ENCODE data around the gene TBATA. TPM values are rescaled to one million over a fixed set of nuclear protein-coding genes. Genes with fewer than 3 reads are reported as not detected.

TBATA gene
- polyA plus RNA-seq, 1 of the 3 experiments (the other 2 are of a cell fraction), result not detected

DNA sequence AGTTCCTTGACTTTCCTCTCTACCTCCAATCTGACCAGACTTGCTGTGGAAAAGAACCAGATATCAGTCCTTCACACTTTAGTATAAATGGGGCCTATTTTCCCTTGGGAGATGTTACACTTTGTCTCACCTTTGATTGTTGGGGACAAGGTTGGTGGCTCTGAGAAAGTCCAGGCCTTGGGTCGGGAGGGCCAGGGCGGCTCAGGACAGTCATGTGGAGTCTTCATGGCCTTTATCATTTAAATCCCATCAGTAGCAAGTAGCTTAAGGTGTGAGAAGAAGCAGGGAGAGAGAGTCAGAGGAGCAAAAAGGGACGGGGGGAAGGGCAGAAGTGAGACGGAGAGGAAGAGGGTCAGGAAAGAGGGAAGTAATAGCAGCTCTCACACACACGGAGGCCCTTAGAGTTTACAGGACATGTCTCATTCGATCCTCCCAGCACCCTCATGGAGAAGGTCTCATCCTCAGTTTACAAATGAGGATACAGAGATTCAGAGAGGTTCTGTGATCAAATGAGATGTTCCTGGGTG, 40.5 kb downstream of the TBATA start:
- DNase-seq, result no peak
- peaks cover 0 to 4% of the 10 kb centered on the region in 2 experiments; a peak in 1 of 4 replicates for H3K4me1 ChIP-seq (ENCODE audit: control insufficient read depth in 1 of 2, insufficient read depth in 2 of 2, low read depth in 1 of 2, low read length in 1 of 2)
- no peak for TF ChIP-seq TAF1 (IDR thresholded peaks at IDR 0.05; ENCODE audit: borderline replicate concordance, low read depth, low read length)
- TF ChIP-seq, protein P1, sequence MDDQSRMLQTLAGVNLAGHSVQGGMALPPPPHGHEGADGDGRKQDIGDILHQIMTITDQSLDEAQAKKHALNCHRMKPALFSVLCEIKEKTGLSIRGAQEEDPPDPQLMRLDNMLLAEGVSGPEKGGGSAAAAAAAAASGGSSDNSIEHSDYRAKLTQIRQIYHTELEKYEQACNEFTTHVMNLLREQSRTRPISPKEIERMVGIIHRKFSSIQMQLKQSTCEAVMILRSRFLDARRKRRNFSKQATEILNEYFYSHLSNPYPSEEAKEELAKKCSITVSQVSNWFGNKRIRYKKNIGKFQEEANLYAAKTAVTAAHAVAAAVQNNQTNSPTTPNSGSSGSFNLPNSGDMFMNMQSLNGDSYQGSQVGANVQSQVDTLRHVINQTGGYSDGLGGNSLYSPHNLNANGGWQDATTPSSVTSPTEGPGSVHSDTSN (IDR thresholded peaks at IDR 0.05), result no peak

GRCh38 chr10:70743879-70744278, 41.3 kb downstream of the TBATA start:
- Histone ChIP-seq H4K20me1 (ENCODE audit: insufficient read depth) (no peaks in the 10 kb centered on the region), H3K36me3 (replicated peaks in 1 of 2; ENCODE audit: control insufficient read depth in 1 of 2, insufficient read depth in 2 of 2, low read length in 1 of 2) (no peaks in the 10 kb centered on the region), H3K27me3 (ENCODE audit: insufficient read depth) (no peaks in the 10 kb centered on the region), H3K4me1 (ENCODE audit: control insufficient read depth in 1 of 2, insufficient read depth in 2 of 2, low read depth in 1 of 2, low read length in 1 of 2) (peaks cover 0 to 4% of the 10 kb centered on the region in 2 experiments; a peak in 1 of 4 replicates), H3K4me2 (no peak overlapping the region), H3K27ac (ENCODE audit: low read depth in 2 of 2, low read length in 1 of 2) (no peak overlapping the region), H3F3A (replicated peaks; ENCODE audit: insufficient read depth) (no peaks in the 10 kb centered on the region), H3K9me2 (no peaks in the 10 kb centered on the region), H2AFZ (ENCODE audit: low read depth) (no peak overlapping the region), H3K4me3 (ENCODE audit: low read depth in 2 of 2, low read length in 1 of 2) (no peak overlapping the region), H3K9ac (no peak overlapping the region), H3K79me2 (ENCODE audit: insufficient read depth) (no peaks in the 10 kb centered on the region), H3K9me3 (no peaks in the 10 kb centered on the region)
- CTCF ChIA-PET, result interaction anchor here (0.9 to 2.5 kb wide), 3 partner anchors 15 to 193 kb away, joined by 3 to 13 read pairs (median 5); no protein-coding TSS in a partner anchor
- no peak for DNase-seq
- POLR2A ChIA-PET, result no interaction called here
- 90% methylated on average over 8 of the region's 13 CpGs for WGBS (ENCODE audit: low lambda C conversion rate)
- TF ChIP-seq JUND (IDR thresholded peaks at IDR 0.05), result no peak
- no peak for TF ChIP-seq RCOR1 (IDR thresholded peaks at IDR 0.05; ENCODE audit: low read length)
- no peak for TF ChIP-seq MEF2A (IDR thresholded peaks at IDR 0.05; ENCODE audit: borderline replicate concordance, low read depth)
- TF ChIP-seq, protein P2, sequence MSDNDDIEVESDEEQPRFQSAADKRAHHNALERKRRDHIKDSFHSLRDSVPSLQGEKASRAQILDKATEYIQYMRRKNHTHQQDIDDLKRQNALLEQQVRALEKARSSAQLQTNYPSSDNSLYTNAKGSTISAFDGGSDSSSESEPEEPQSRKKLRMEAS (IDR thresholded peaks at IDR 0.05; ENCODE audit: low read depth), result no peak
- no peak for TF ChIP-seq EP300 (IDR thresholded peaks at IDR 0.05; ENCODE audit: borderline replicate concordance in 1 of 2, low read depth in 1 of 2, low read length in 1 of 2)

More for the DNA sequence above, 40.5 kb downstream of the TBATA start:
- Histone ChIP-seq H3K36me3 (replicated peaks in 1 of 2; ENCODE audit: control insufficient read depth in 1 of 2, insufficient read depth in 2 of 2, low read length in 1 of 2) (no peaks in the 10 kb centered on the region), H3K27me3 (ENCODE audit: insufficient read depth) (no peaks in the 10 kb centered on the region), H3K4me3 (ENCODE audit: low read depth in 2 of 2, low read length in 1 of 2) (no peak overlapping the region), H4K20me1 (ENCODE audit: insufficient read depth) (no peaks in the 10 kb centered on the region), H3K4me2 (no peak overlapping the region), H3K9me3 (no peaks in the 10 kb centered on the region), H3K9ac (no peak overlapping the region), H3K9me2 (no peaks in the 10 kb centered on the region), H2AFZ (ENCODE audit: low read depth) (no peak overlapping the region), H3F3A (replicated peaks; ENCODE audit: insufficient read depth) (no peaks in the 10 kb centered on the region), H3K27ac (ENCODE audit: low read depth in 2 of 2, low read length in 1 of 2) (no peak overlapping the region), H3K79me2 (ENCODE audit: insufficient read depth) (no peaks in the 10 kb centered on the region)
- POLR2A ChIA-PET, result no interaction called here
- 64% methylated on average over 6 of the region's 6 CpGs for WGBS (ENCODE audit: low lambda C conversion rate)
- CTCF ChIA-PET, result interaction anchor here (1.1 to 1.6 kb wide), 2 partner anchors 14 to 195 kb away, joined by 3 to 4 read pairs; no protein-coding TSS in a partner anchor

GRCh38 chr10:70743430-70743788, 41.8 kb downstream of the TBATA start:
- Histone ChIP-seq H2AFZ (ENCODE audit: low read depth) (no peak overlapping the region), H3K9ac (no peak overlapping the region), H3K9me2 (no peaks in the 10 kb centered on the region), H3K36me3 (replicated peaks in 1 of 2; ENCODE audit: control insufficient read depth in 1 of 2, insufficient read depth in 2 of 2, low read length in 1 of 2) (no peaks in the 10 kb centered on the region), H3K27ac (ENCODE audit: low read depth in 2 of 2, low read length in 1 of 2) (no peak overlapping the region), H3K4me2 (no peak overlapping the region), H3K4me3 (ENCODE audit: low read depth in 2 of 2, low read length in 1 of 2) (no peak overlapping the region), H3K27me3 (ENCODE audit: insufficient read depth) (no peaks in the 10 kb centered on the region), H4K20me1 (ENCODE audit: insufficient read depth) (no peaks in the 10 kb centered on the region), H3K9me3 (no peaks in the 10 kb centered on the region), H3K4me1 (ENCODE audit: control insufficient read depth in 1 of 2, insufficient read depth in 2 of 2, low read depth in 1 of 2, low read length in 1 of 2) (peaks cover 0 to 4% of the 10 kb centered on the region in 2 experiments; a peak in 1 of 4 replicates), H3K79me2 (ENCODE audit: insufficient read depth) (no peaks in the 10 kb centered on the region), H3F3A (replicated peaks; ENCODE audit: insufficient read depth) (no peaks in the 10 kb centered on the region)
- 84% methylated on average over 13 of the region's 17 CpGs for WGBS (ENCODE audit: low lambda C conversion rate)
- CTCF ChIA-PET, result interaction anchor here (0.9 to 2.5 kb wide), 3 partner anchors 15 to 193 kb away, joined by 3 to 13 read pairs (median 5); no protein-coding TSS in a partner anchor
- POLR2A ChIA-PET, result no interaction called here
- no peak for DNase-seq
- TF ChIP-seq GATA2 (CRISPR knock-in tag; IDR thresholded peaks at IDR 0.05), result no peak
- TF ChIP-seq, protein P2 (IDR thresholded peaks at IDR 0.05; ENCODE audit: low read depth), result no peak
- TF ChIP-seq, protein P3, sequence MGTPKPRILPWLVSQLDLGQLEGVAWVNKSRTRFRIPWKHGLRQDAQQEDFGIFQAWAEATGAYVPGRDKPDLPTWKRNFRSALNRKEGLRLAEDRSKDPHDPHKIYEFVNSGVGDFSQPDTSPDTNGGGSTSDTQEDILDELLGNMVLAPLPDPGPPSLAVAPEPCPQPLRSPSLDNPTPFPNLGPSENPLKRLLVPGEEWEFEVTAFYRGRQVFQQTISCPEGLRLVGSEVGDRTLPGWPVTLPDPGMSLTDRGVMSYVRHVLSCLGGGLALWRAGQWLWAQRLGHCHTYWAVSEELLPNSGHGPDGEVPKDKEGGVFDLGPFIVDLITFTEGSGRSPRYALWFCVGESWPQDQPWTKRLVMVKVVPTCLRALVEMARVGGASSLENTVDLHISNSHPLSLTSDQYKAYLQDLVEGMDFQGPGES (IDR thresholded peaks at IDR 0.05; ENCODE audit: low read depth, low read length), result no peak
- TF ChIP-seq RCOR1 (IDR thresholded peaks at IDR 0.05; ENCODE audit: low read length), result no peak
- no peak for TF ChIP-seq MEF2A (IDR thresholded peaks at IDR 0.05; ENCODE audit: borderline replicate concordance, low read depth)
- no peak for TF ChIP-seq RFX5 (IDR thresholded peaks at IDR 0.05; ENCODE audit: low read length)
- TF ChIP-seq EP300 (IDR thresholded peaks at IDR 0.05; ENCODE audit: borderline replicate concordance in 1 of 2, low read depth in 1 of 2, low read length in 1 of 2), result no peak
- TF ChIP-seq TAF1 (IDR thresholded peaks at IDR 0.05; ENCODE audit: borderline replicate concordance, low read depth, low read length), result no peak
- TF ChIP-seq CHD2 (IDR thresholded peaks at IDR 0.05; ENCODE audit: low read length, partially characterized antibody), result no peak
- TF ChIP-seq, protein P4, sequence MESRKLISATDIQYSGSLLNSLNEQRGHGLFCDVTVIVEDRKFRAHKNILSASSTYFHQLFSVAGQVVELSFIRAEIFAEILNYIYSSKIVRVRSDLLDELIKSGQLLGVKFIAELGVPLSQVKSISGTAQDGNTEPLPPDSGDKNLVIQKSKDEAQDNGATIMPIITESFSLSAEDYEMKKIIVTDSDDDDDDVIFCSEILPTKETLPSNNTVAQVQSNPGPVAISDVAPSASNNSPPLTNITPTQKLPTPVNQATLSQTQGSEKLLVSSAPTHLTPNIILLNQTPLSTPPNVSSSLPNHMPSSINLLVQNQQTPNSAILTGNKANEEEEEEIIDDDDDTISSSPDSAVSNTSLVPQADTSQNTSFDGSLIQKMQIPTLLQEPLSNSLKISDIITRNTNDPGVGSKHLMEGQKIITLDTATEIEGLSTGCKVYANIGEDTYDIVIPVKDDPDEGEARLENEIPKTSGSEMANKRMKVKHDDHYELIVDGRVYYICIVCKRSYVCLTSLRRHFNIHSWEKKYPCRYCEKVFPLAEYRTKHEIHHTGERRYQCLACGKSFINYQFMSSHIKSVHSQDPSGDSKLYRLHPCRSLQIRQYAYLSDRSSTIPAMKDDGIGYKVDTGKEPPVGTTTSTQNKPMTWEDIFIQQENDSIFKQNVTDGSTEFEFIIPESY (IDR thresholded peaks at IDR 0.05; ENCODE audit: borderline replicate concordance, low read depth), result no peak
- no peak for TF ChIP-seq EZH2phosphoT487 (IDR thresholded peaks at IDR 0.05; ENCODE audit: borderline replicate concordance, low read depth)
